ENCODE measurements around the gene AKTIP. TPM values are rescaled to one million over a fixed set of nuclear protein-coding genes. Genes with fewer than 3 reads are reported as not detected.
"Not testable (repeated sequence)": the region's sequence is repeated elsewhere in the genome, so short reads cannot be mapped to it uniquely, and the experiment has no call there.

The AKTIP gene
- polyA plus RNA-seq, 3 donors: 40.4 to 54.8 (median 47.2) TPM

- DNase-seq (ENCODE audit: extremely low read depth in 1 of 11, low read depth in 9 of 11, low spot score in 4 of 11): no peak
Measured at GRCh38 chr16:53523126-53523804, 20.3 kb upstream of the AKTIP start.

- DNase-seq (ENCODE audit: extremely low read depth in 1 of 11, low read depth in 9 of 11, low spot score in 4 of 11): no peak
Measured at GRCh38 chr16:53519417-53520091, 16.5 kb upstream of the AKTIP start.

GRCh38 chr16:53518550-53519416 lies 15.8 kb upstream of the AKTIP start:
- no peak for DNase-seq (ENCODE audit: extremely low read depth in 1 of 11, low read depth in 9 of 11, low spot score in 4 of 11)

- no peak for DNase-seq (ENCODE audit: extremely low read depth in 1 of 11, low read depth in 9 of 11, low spot score in 4 of 11)
Measured at GRCh38 chr16:53517851-53518250, 14.8 kb upstream of the AKTIP start.

GRCh38 chr16:53515811-53516210 lies 12.8 kb upstream of the AKTIP start:
- DNase-seq (ENCODE audit: extremely low read depth in 1 of 11, low read depth in 9 of 11, low spot score in 4 of 11): no peak

- DNase-seq (ENCODE audit: extremely low read depth in 1 of 11, low read depth in 9 of 11, low spot score in 4 of 11): no peak
Measured at GRCh38 chr16:53515259-53515658, 12.2 kb upstream of the AKTIP start.

GRCh38 chr16:53512795-53513194 lies 9.8 kb upstream of the AKTIP start:
- DNase-seq (ENCODE audit: extremely low read depth in 1 of 11, low read depth in 9 of 11, low spot score in 4 of 11): not testable (repeated sequence)

GRCh38 chr16:53511403-53512280 lies 8.6 kb upstream of the AKTIP start:
- DNase-seq (ENCODE audit: extremely low read depth in 1 of 11, low read depth in 9 of 11, low spot score in 4 of 11): no peak

GRCh38 chr16:53511084-53511402 lies 8.0 kb upstream of the AKTIP start:
- no peak for DNase-seq (ENCODE audit: extremely low read depth in 1 of 11, low read depth in 9 of 11, low spot score in 4 of 11)

GRCh38 chr16:53510704-53511070 lies 7.7 kb upstream of the AKTIP start:
- DNase-seq (ENCODE audit: extremely low read depth in 1 of 11, low read depth in 9 of 11, low spot score in 4 of 11): no peak

GRCh38 chr16:53509906-53510703 lies 7.1 kb upstream of the AKTIP start:
- peak in 8 of 11 donors; percentile 41 to 75 (median 56) for DNase-seq (ENCODE audit: extremely low read depth in 1 of 11, low read depth in 9 of 11, low spot score in 4 of 11)

GRCh38 chr16:53507464-53508179 lies 4.6 kb upstream of the AKTIP start:
- DNase-seq (ENCODE audit: extremely low read depth in 1 of 11, low read depth in 9 of 11, low spot score in 4 of 11): no peak

- DNase-seq (ENCODE audit: extremely low read depth in 1 of 11, low read depth in 9 of 11, low spot score in 4 of 11): no peak
Measured at GRCh38 chr16:53506254-53506653, 3.2 kb upstream of the AKTIP start.

GRCh38 chr16:53504665-53505064 lies 1.7 kb upstream of the AKTIP start:
- no peak for DNase-seq (ENCODE audit: extremely low read depth in 1 of 11, low read depth in 9 of 11, low spot score in 4 of 11)

- peak in 9 of 11 donors; percentile 26 to 57 (median 48) for DNase-seq (ENCODE audit: extremely low read depth in 1 of 11, low read depth in 9 of 11, low spot score in 4 of 11)
Measured at GRCh38 chr16:53503991-53504663, 1.1 kb upstream of the AKTIP start.

GRCh38 chr16:53503270-53503923 lies 388 bp upstream of the AKTIP start:
- DNase-seq (ENCODE audit: extremely low read depth in 1 of 11, low read depth in 9 of 11, low spot score in 4 of 11): peak; percentile 99 to 100 (median 100)
